ENCODE measurements around the gene PARD6G.

DNA sequence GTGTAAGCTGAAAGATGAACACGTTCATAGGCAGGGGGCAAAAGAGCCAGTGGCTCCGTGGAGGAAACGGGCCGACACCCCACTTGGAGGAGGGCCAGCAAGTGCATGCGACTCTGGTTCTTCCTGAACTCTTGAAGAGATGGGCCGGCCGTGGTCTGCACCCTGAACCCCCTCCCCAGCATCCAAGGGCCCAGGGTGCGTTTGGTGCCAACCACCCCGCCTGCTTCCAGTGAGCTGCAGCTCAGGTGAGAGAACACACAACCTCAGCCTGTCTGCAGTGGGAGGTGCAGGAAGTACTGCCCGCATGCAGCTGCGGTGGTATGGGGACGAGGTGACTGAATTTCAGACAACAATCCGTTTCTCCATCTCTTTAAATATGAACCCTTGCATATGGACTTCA, 79.4 kb downstream of the PARD6G start:
- TF ChIP-seq EZH2 (IDR thresholded peaks at IDR 0.05; ENCODE audit: low read length, unreplicated experiment) (no peak), EZH2phosphoT487 (IDR thresholded peaks at IDR 0.05; ENCODE audit: borderline replicate concordance, low read length) (no peak)
- TF ChIP-seq, protein P1, sequence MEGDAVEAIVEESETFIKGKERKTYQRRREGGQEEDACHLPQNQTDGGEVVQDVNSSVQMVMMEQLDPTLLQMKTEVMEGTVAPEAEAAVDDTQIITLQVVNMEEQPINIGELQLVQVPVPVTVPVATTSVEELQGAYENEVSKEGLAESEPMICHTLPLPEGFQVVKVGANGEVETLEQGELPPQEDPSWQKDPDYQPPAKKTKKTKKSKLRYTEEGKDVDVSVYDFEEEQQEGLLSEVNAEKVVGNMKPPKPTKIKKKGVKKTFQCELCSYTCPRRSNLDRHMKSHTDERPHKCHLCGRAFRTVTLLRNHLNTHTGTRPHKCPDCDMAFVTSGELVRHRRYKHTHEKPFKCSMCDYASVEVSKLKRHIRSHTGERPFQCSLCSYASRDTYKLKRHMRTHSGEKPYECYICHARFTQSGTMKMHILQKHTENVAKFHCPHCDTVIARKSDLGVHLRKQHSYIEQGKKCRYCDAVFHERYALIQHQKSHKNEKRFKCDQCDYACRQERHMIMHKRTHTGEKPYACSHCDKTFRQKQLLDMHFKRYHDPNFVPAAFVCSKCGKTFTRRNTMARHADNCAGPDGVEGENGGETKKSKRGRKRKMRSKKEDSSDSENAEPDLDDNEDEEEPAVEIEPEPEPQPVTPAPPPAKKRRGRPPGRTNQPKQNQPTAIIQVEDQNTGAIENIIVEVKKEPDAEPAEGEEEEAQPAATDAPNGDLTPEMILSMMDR (conservative IDR thresholded peaks at IDR 0.05; ENCODE audit: low read depth, low read length): no peak

All from PC-3 (cell line).